SK-N-SH treated with all-trans-retinoic acid at 6 μM for 48 hours (cell line): Measurements from ENCODE around the gene DENND1B.

Source experiments
- ATAC-seq: fragments of 200-7000 bp; cut with Tn5 transposase; 3 replicates; pipeline ENCODE4 v1.9.1; 2020; ENCODE audit warnings: mild to moderate bottlenecking, moderate library complexity
- ARNTL ChIP-seq: fragments of 450-650 bp; formaldehyde crosslinking; IDR thresholded peaks from 2 replicates; pipeline ENCODE4 v1.5.0; 2020; ENCODE audit warnings: low read depth, mild to moderate bottlenecking, moderate library complexity, borderline replicate concordance
- BACH2 ChIP-seq: fragments of 250-450 bp; sonication (Bioruptor Pico); IDR thresholded peaks from 2 replicates; pipeline ENCODE4 v1.9.0; 2021; ENCODE audit warnings: mild to moderate bottlenecking, borderline replicate concordance
- CSDC2 ChIP-seq: fragments of 250-450 bp; sonication (Bioruptor Pico); IDR thresholded peaks from 2 replicates; pipeline ENCODE4 v1.5.0; 2020; ENCODE audit warnings: mild to moderate bottlenecking, moderate library complexity
- CSRNP3 ChIP-seq: fragments of 250-450 bp; sonication (Bioruptor Pico); IDR thresholded peaks from 2 replicates; pipeline ENCODE4 v1.5.1; 2021; ENCODE audit warnings: mild to moderate bottlenecking, moderate library complexity
- ESRRG ChIP-seq: fragments of 250-450 bp; sonication (Bioruptor Pico); IDR thresholded peaks from 2 replicates; pipeline ENCODE4 v1.6.1; 2021; ENCODE audit warnings: mild to moderate bottlenecking
- GLIS3 ChIP-seq: fragments of 250-450 bp; sonication (Bioruptor Pico); IDR thresholded peaks from 2 replicates; pipeline ENCODE4 v1.5.0; 2020; ENCODE audit warnings: mild to moderate bottlenecking, moderate library complexity
- ISL1 ChIP-seq: fragments of 250-450 bp; sonication (Bioruptor Pico); IDR thresholded peaks from 2 replicates; pipeline ENCODE4 v2.1.2; 2022; ENCODE audit warnings: mild to moderate bottlenecking, moderate library complexity
- OSR1 ChIP-seq: fragments of 250-450 bp; sonication (Bioruptor Pico); IDR thresholded peaks from 2 replicates; pipeline ENCODE4 v1.8.0; 2022; ENCODE audit warnings: moderate library complexity, mild to moderate bottlenecking, inconsistent platforms
- PATZ1 ChIP-seq: fragments of 250-450 bp; sonication (Bioruptor Pico); IDR thresholded peaks from 2 replicates; pipeline ENCODE4 v1.8.0; 2020; ENCODE audit warnings: mild to moderate bottlenecking, moderate library complexity, borderline replicate concordance
- POU6F1 ChIP-seq: fragments of 250-450 bp; sonication (Bioruptor Pico); IDR thresholded peaks from 2 replicates; pipeline ENCODE4 v1.8.0; 2021; ENCODE audit warnings: low read depth, mild to moderate bottlenecking, moderate library complexity, borderline replicate concordance
- PPARA ChIP-seq: fragments of 250-450 bp; sonication (Bioruptor Pico); IDR thresholded peaks from 2 replicates; pipeline ENCODE4 v1.5.0; 2020; ENCODE audit warnings: mild to moderate bottlenecking, borderline replicate concordance
- RARB ChIP-seq: fragments of 250-450 bp; sonication (Bioruptor Pico); IDR thresholded peaks from 2 replicates; pipeline ENCODE4 v1.8.0; 2021; ENCODE audit warnings: mild to moderate bottlenecking, moderate library complexity
- TCF4 ChIP-seq: fragments of 250-450 bp; sonication (Bioruptor Pico); IDR thresholded peaks from 2 replicates; pipeline ENCODE4 v1.8.0; 2021; ENCODE audit warnings: mild to moderate bottlenecking, moderate library complexity, borderline replicate concordance
- TOX ChIP-seq: fragments of 250-450 bp; sonication (Bioruptor Pico); IDR thresholded peaks from 2 replicates; pipeline ENCODE4 v1.8.0; 2021; ENCODE audit warnings: mild to moderate bottlenecking, moderate library complexity, borderline replicate concordance
- TSHZ2 ChIP-seq: fragments of 250-450 bp; sonication (Bioruptor Pico); IDR thresholded peaks from 2 replicates; pipeline ENCODE4 v1.5.0; 2020; ENCODE audit warnings: mild to moderate bottlenecking, moderate library complexity
- ZFP3 ChIP-seq: fragments of 250-450 bp; sonication (Bioruptor Pico); IDR thresholded peaks from 2 replicates; pipeline ENCODE4 v1.5.0; 2020; ENCODE audit warnings: mild to moderate bottlenecking, moderate library complexity
- ZFP30 ChIP-seq: fragments of 450-650 bp; formaldehyde crosslinking; IDR thresholded peaks from 2 replicates; pipeline ENCODE4 v1.5.0; 2022; ENCODE audit warnings: mild to moderate bottlenecking, moderate library complexity
- ZNF70 ChIP-seq: fragments of 450-650 bp; formaldehyde crosslinking; IDR thresholded peaks from 2 replicates; pipeline ENCODE4 v1.5.0; 2020; ENCODE audit warnings: mild to moderate bottlenecking, moderate library complexity

The DENND1B gene

GRCh38 chr1:197692965-197693364 is 82.3 kb downstream of the DENND1B start (continued):
- TF ChIP-seq TSHZ2 (CRISPR knock-in tag) = no peak
- no peak for TF ChIP-seq ZNF70 (CRISPR knock-in tag)

GRCh38 chr1:197691816-197692215 is 83.5 kb downstream of the DENND1B start:
- no peak for TF ChIP-seq ZFP30
- TF ChIP-seq RARB (CRISPR knock-in tag) = no peak
- no peak for TF ChIP-seq PPARA (CRISPR knock-in tag)
- no peak for ATAC-seq

GRCh38 chr1:197690074-197690473 is 85.2 kb downstream of the DENND1B start:
- TF ChIP-seq GLIS3 (no peak), POU6F1 (no peak), CSRNP3 (CRISPR knock-in tag) (no peak), ESRRG (CRISPR knock-in tag) (no peak), RARB (CRISPR knock-in tag) (no peak), BACH2 (CRISPR knock-in tag) (no peak), TCF4 (CRISPR knock-in tag) (no peak), ISL1 (no peak), PPARA (CRISPR knock-in tag) (no peak), ZFP30 (no peak), TOX (CRISPR knock-in tag) (no peak), ZFP3 (CRISPR knock-in tag) (no peak), PATZ1 (CRISPR knock-in tag) (no peak), CSDC2 (CRISPR knock-in tag) (no peak)
- TF ChIP-seq, all 23 proteins: peak for 0
- ATAC-seq = no peak

- TF ChIP-seq PPARA (CRISPR knock-in tag) (no peak), ZFP30 (no peak), TCF4 (CRISPR knock-in tag) (no peak), OSR1 (CRISPR knock-in tag) (no peak), BACH2 (CRISPR knock-in tag) (no peak), ARNTL (CRISPR knock-in tag) (no peak)
- no peak for ATAC-seq
Measured at GRCh38 chr1:197688233-197688632, 87.0 kb downstream of the DENND1B start.

GRCh38 chr1:197686702-197687355 is 88.5 kb downstream of the DENND1B start:
- TF ChIP-seq RARB (CRISPR knock-in tag) = no peak
- TF ChIP-seq CSRNP3 (CRISPR knock-in tag) = no peak
- TF ChIP-seq, all 23 proteins: peak for 0
- no peak for ATAC-seq
